Astrocyte (in vitro differentiated cells and primary cell): Measurements from ENCODE around the gene OCA2. TPM values are rescaled to one million over a fixed set of nuclear protein-coding genes. Genes with fewer than 3 reads are reported as not detected.

ENCODE experiments used
- DNase-seq: peaks from one replicate; pipeline ENCODE4 v3.0.0-alpha.2; 2010; ENCODE audit warnings: low read depth
- FAIRE-seq: peaks from 2 replicates; lab custom pipeline; 2011; peaks lifted over from hg19 to GRCh38; lab: Jason Lieb, UNC
- H2AFZ ChIP-seq: 2 replicates; pipeline ENCODE4 v1.6.0; 2012; ENCODE audit warnings: low read depth, low read length, inconsistent platforms
- H3K27ac ChIP-seq: 2 replicates; pipeline ENCODE4 v1.5.1; 2011; ENCODE audit warnings: low read depth, low read length, inconsistent platforms
- H3K27me3 ChIP-seq: 2 replicates; pipeline ENCODE4 v1.6.0; 2011; ENCODE audit warnings: low read length, inconsistent platforms; ENCODE audit not compliant: insufficient read depth
- H3K36me3 ChIP-seq: 2 replicates; pipeline ENCODE4 v1.5.1; 2011; ENCODE audit warnings: low read length, inconsistent platforms; ENCODE audit not compliant: insufficient read depth
- H3K4me1 ChIP-seq: 2 replicates; pipeline ENCODE4 v1.5.1; 2011; ENCODE audit warnings: low read length, inconsistent platforms; ENCODE audit not compliant: insufficient read depth
- H3K4me2 ChIP-seq: 2 replicates; pipeline ENCODE4 v1.6.0; 2012; ENCODE audit warnings: low read length, inconsistent platforms
- H3K4me3 ChIP-seq: 2 replicates; pipeline ENCODE4 v1.5.1; 2011; ENCODE audit warnings: low read depth, mild to moderate bottlenecking, low read length, inconsistent platforms; ENCODE audit not compliant: insufficient read depth
- H3K79me2 ChIP-seq: 2 replicates; pipeline ENCODE4 v1.6.0; 2012; ENCODE audit warnings: mild to moderate bottlenecking, low read length, inconsistent platforms; ENCODE audit not compliant: insufficient read depth
- H3K9ac ChIP-seq: 2 replicates; pipeline ENCODE4 v1.6.0; 2012; ENCODE audit warnings: mild to moderate bottlenecking, low read length, inconsistent platforms
- H3K9me3 ChIP-seq: 2 replicates; pipeline ENCODE4 v1.5.1; 2012; ENCODE audit warnings: low read depth, mild to moderate bottlenecking, low read length, inconsistent platforms; ENCODE audit not compliant: insufficient read depth
- H4K20me1 ChIP-seq: 2 replicates; pipeline ENCODE4 v1.6.0; 2012; ENCODE audit warnings: low read length, inconsistent platforms; ENCODE audit not compliant: insufficient read depth
- H3K27ac Mint-ChIP-seq: one replicate; pipeline ENCODE4 v1.8.0; 2021; ENCODE audit warnings: mild to moderate bottlenecking, mixed read lengths; ENCODE audit not compliant: unreplicated experiment
- H3K27me3 Mint-ChIP-seq: one replicate; pipeline ENCODE4 v1.8.0; 2021; ENCODE audit warnings: low read depth, mixed read lengths; ENCODE audit not compliant: unreplicated experiment
- H3K36me3 Mint-ChIP-seq: one replicate; pipeline ENCODE4 v1.8.0; 2021; ENCODE audit warnings: low read depth, mixed read lengths; ENCODE audit not compliant: unreplicated experiment
- H3K4me1 Mint-ChIP-seq: one replicate; pipeline ENCODE4 v1.8.0; 2021; ENCODE audit warnings: low read depth, mixed read lengths; ENCODE audit not compliant: unreplicated experiment
- H3K4me3 Mint-ChIP-seq: one replicate; pipeline ENCODE4 v1.8.0; 2021; ENCODE audit warnings: mild to moderate bottlenecking, moderate library complexity, mixed read lengths; ENCODE audit not compliant: unreplicated experiment
- H3K9me3 Mint-ChIP-seq: one replicate; pipeline ENCODE4 v1.8.0; 2021; ENCODE audit warnings: mild to moderate bottlenecking, mixed read lengths; ENCODE audit not compliant: unreplicated experiment
- EZH2 ChIP-seq: IDR thresholded peaks from 2 replicates; pipeline ENCODE4 v1.6.1; 2012; ENCODE audit warnings: mild to moderate bottlenecking, low read length, inconsistent platforms; ENCODE audit not compliant: insufficient read depth
- total RNA-seq: library from RNA; stranded (reverse); gene quantifications from 2 replicates; pipeline ENCODE4 v1.2.1, GENCODE V29; 2021
- TF ChIP-seq, protein P1 (sequence below): IDR thresholded peaks from 2 replicates; pipeline ENCODE4 v1.5.1; 2011; ENCODE audit warnings: low read depth, mild to moderate bottlenecking, inconsistent platforms, low read length, moderate library complexity; ENCODE audit not compliant: insufficient read depth

OCA2 gene
- total RNA-seq, 1 donor from 2014 or later, result 2.9 TPM

DNA sequence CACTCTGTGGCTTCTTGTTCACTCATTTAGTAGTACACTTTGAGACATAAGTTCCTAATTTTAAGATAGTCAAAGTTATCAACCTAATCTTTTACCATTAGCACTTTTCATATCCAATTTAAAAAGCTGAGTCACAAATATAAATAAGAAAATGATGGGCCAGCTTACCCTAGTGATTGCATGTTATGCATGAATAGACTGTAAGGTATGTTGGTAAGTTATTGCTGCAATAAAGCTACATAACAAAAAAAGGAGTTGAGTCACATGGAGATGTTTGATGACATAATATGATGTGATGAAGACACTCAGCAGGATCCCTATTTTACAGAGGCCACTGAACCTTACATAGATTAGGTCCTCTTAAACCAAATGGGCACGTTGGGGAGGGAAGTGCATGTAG lies 161.3 kb downstream of the OCA2 start:
- no peak overlapping the region for H2AFZ ChIP-seq
- DNase-seq, result peak; percentile 40
- no peaks in the 10 kb centered on the region for H3K79me2 ChIP-seq
- H3K4me3 Mint-ChIP-seq, result no peak overlapping the region
- no peak overlapping the region for H3K4me2 ChIP-seq
- H3K36me3 Mint-ChIP-seq, result no peaks in the 10 kb centered on the region
- H3K27me3 ChIP-seq, result no peaks in the 10 kb centered on the region
- no peaks in the 10 kb centered on the region for H3K9me3 ChIP-seq
- H3K4me3 ChIP-seq, result no peak overlapping the region
- no peak for FAIRE-seq
- no peak overlapping the region for H3K27ac ChIP-seq
- H4K20me1 ChIP-seq, result no peaks in the 10 kb centered on the region
- no peak overlapping the region for H3K27ac Mint-ChIP-seq
- H3K9me3 Mint-ChIP-seq, result peaks cover 4% of the 10 kb centered on the region
- peaks cover 5% of the 10 kb centered on the region for H3K27me3 Mint-ChIP-seq
- H3K9ac ChIP-seq, result no peak overlapping the region
- no peaks in the 10 kb centered on the region for H3K36me3 ChIP-seq
- H3K4me1 ChIP-seq, result peaks cover 3% of the 10 kb centered on the region
- no peak for TF ChIP-seq EZH2
- TF ChIP-seq, protein P1, sequence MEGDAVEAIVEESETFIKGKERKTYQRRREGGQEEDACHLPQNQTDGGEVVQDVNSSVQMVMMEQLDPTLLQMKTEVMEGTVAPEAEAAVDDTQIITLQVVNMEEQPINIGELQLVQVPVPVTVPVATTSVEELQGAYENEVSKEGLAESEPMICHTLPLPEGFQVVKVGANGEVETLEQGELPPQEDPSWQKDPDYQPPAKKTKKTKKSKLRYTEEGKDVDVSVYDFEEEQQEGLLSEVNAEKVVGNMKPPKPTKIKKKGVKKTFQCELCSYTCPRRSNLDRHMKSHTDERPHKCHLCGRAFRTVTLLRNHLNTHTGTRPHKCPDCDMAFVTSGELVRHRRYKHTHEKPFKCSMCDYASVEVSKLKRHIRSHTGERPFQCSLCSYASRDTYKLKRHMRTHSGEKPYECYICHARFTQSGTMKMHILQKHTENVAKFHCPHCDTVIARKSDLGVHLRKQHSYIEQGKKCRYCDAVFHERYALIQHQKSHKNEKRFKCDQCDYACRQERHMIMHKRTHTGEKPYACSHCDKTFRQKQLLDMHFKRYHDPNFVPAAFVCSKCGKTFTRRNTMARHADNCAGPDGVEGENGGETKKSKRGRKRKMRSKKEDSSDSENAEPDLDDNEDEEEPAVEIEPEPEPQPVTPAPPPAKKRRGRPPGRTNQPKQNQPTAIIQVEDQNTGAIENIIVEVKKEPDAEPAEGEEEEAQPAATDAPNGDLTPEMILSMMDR, result no peak
- H3K4me1 Mint-ChIP-seq, result peaks cover 12% of the 10 kb centered on the region

DNA sequence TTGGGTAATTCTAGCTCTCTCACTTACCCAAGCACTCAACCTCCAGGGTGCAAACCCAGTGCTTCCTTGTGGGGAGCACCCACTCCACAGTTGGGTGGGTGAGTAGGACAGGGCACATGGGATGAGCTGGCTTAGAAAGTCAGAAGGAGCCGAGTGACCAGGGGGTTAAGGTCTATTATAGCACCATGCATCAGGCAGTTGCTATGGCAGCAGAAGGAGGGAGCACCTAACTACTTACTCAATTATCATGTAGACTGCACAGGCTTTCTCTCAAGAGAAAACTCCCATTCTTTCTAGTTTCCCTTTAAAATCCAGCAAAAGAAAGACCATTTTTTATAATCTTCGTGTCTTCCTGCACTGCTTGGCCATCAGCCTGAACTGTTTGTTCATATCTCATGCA lies 163.0 kb downstream of the OCA2 start:
- peaks cover 7% of the 10 kb centered on the region for H3K9me3 ChIP-seq
- Mint-ChIP-seq H3K27ac (no peak overlapping the region), H3K4me3 (no peak overlapping the region), H3K36me3 (no peaks in the 10 kb centered on the region), H3K9me3 (peaks cover 15% of the 10 kb centered on the region), H3K27me3 (peaks cover 5% of the 10 kb centered on the region), H3K4me1 (peaks cover 12% of the 10 kb centered on the region)
- TF ChIP-seq, protein P1, result no peak
- no peak for TF ChIP-seq EZH2
- FAIRE-seq, result no peak
- H3K79me2 ChIP-seq, result no peaks in the 10 kb centered on the region
- peaks cover 3% of the 10 kb centered on the region for H3K4me1 ChIP-seq
- H3K36me3 ChIP-seq, result no peaks in the 10 kb centered on the region
- H3K9ac ChIP-seq, result no peak overlapping the region
- no peak overlapping the region for H3K27ac ChIP-seq
- no peak overlapping the region for H3K4me3 ChIP-seq
- no peak overlapping the region for H2AFZ ChIP-seq
- no peak for DNase-seq
- H4K20me1 ChIP-seq, result no peaks in the 10 kb centered on the region
- H3K4me2 ChIP-seq, result no peak overlapping the region
- no peaks in the 10 kb centered on the region for H3K27me3 ChIP-seq

DNA sequence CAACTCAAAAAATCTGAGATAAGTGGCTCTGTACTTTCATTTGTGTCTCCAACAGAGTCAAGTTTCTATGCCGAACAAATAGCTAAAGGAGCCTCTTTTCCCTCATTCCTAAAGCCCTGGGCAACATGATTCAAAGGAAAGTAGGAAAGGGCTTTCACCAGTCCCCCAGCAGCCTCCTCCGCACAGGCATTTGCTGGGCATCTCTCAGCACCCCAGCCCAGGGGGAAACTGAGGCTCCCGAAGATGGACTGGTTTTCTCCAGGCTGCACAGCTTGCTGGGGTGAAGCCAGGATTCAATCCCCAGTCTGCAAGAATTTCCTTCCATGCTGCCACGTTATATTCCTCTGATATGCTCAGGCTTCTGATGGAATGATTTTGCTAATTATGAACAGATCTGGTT lies 163.8 kb downstream of the OCA2 start:
- Histone ChIP-seq H3K4me1 (peaks cover 3% of the 10 kb centered on the region), H3K79me2 (no peaks in the 10 kb centered on the region), H3K9me3 (peaks cover 7% of the 10 kb centered on the region), H3K9ac (no peak overlapping the region), H4K20me1 (no peaks in the 10 kb centered on the region), H2AFZ (no peak overlapping the region), H3K27ac (no peak overlapping the region), H3K4me2 (no peak overlapping the region), H3K36me3 (no peaks in the 10 kb centered on the region), H3K27me3 (no peaks in the 10 kb centered on the region), H3K4me3 (no peak overlapping the region)
- H3K4me1 Mint-ChIP-seq, result peaks cover 12% of the 10 kb centered on the region
- no peak for DNase-seq
- peaks cover 5% of the 10 kb centered on the region for H3K27me3 Mint-ChIP-seq
- no peaks in the 10 kb centered on the region for H3K36me3 Mint-ChIP-seq
- FAIRE-seq, result no peak
- H3K27ac Mint-ChIP-seq, result no peak overlapping the region
- H3K4me3 Mint-ChIP-seq, result no peak overlapping the region
- peaks cover 18% of the 10 kb centered on the region for H3K9me3 Mint-ChIP-seq
- TF ChIP-seq, protein P1, result no peak
- TF ChIP-seq EZH2, result no peak
